NCI-H1694 (cell line): ENCODE measurements around the gene TMBIM6.
"Not testable (repeated sequence)": the region's sequence is repeated elsewhere in the genome, so short reads cannot be mapped to it uniquely, and the experiment has no call there.

Source experiments
- DNase-seq: peaks from one replicate; lab custom pipeline; 2025; lab: John Stamatoyannopoulos, UW

The TMBIM6 gene, protein sequence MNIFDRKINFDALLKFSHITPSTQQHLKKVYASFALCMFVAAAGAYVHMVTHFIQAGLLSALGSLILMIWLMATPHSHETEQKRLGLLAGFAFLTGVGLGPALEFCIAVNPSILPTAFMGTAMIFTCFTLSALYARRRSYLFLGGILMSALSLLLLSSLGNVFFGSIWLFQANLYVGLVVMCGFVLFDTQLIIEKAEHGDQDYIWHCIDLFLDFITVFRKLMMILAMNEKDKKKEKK

DNA sequence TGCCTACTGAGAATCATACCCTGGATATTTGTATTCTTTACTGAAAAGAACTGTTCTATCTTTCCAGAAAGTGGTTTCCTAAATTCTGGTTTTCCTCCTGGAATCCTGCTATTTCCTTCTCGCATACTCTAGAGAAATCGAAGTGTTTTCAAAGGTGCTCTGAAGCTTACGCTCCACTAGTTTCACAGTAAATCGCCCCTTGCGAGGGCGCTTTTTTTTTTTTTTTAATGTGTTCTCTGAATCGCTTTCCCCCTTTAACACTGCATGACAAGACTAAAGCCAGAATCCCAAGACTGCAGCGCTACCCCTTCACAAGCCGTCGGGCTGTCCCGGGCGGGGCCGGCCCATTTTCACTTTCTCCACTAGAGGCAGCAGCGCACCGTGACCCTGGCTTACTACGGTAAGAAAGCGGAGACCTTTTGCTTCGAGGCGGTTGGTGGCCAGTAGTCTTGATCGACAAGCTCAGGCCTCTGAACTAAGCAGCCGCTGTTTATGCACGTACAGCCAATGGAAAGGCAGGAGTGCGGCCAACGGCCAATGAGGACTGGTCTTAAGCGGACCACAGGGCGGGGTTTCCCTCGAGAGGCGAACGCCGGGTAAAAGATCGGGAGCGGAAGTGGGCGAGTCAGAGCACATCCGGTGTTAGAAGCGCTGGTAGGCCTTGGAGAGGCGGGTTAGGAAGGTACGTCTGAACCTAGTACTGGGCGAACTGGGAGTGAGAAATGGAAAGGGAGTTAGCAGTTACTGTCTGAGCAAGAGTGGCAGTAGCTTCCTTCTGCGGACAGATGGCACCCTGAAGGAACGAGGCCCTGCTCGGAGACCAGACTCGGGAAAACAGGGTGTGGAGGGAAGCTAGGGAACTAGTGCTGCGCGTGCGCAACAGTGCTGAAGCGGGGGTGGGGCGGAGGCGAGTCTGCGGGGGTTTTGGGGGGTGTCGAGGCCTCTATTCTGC, at the start of gene TMBIM6:
Gene TMBIM6 (plus strand): TSS at position 628 of the 952 bp plus-strand sequence. CDS start 10,937 bp downstream, outside the sequence.
- peak; percentile 99 for DNase-seq

DNA sequence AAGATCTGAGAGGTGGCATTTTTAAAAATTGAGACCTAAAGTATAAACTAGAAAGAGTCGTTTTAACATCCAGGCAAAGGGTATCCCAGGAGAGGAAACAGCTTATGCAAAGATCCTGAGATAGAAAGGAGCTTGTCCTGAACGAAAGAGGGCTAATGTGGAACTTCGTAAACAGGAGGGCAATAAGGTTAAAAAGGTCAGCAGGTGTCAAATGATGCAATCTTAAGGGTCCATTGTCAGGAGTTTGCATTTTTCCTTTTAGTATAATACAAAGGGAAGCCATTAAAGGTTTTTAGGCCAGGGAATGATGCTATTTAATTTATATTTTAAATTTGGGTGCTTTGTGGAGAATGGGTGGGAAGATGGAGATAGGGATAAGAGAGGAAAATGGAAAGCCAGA, 48.5 kb upstream of the TMBIM6 start:
- DNase-seq = no peak

DNA sequence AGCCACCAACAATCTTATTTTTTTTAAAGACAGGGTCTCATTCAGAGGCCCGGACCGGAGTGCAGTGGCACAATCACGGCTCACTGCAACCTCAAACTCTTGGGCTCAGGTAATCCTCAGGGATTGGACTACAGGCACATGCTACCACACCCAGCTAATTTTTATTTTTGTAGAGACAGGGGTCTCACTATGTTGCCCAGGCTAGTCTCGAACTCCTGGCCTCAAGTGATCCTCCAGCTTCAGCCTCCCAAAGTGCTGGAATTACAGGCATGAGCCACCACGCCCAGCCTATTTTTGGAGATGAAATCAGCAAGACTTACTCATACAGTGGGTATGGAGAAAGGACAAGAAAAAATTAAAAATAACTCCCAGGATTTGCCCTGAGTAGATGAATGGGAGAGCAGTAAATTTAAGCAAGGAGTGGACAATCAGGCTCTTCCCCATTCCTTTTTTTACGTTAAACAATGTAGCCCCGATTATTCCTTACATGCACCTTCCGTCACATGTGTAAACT, 47.4 kb upstream of the TMBIM6 start:
- no peak for DNase-seq

DNA sequence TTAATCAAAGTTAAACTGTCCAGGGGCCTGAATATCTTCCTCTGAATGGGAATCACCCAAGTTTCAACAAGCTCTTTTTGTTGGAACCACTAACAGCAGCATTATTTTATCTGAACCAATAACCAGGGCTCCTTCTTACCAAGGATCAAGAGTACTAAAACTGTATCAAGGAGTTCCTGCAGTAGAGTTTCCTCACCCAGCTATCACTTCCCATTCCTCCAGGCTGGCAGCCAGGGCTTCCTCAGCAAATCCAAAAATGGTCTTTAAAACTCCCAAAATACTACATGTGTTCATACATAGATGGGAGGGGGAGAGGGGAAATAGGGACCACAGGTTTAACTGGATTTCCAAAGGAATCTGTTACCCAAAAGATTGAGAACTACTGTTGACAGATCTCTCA, 44.6 kb upstream of the TMBIM6 start:
- no peak for DNase-seq

DNA sequence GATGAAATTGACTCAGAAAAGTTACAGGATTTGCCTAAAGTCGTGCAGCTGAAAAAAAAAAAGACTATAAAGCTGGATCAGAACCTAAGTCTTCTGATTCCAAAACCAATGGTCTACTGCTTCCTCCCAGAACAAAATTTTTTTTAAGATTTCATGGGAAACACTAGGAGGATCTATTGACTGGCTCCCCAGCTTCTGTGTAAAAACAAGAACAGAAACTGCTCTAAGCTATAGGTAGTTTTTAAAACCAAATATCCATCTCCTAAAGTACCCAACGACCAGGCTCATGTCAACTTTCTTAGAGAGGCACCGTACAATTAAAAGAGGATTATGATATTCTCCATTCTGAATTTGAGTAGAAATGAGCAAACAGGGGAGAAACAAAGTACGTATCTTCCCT, 43.5 kb upstream of the TMBIM6 start:
- DNase-seq = no peak

DNA sequence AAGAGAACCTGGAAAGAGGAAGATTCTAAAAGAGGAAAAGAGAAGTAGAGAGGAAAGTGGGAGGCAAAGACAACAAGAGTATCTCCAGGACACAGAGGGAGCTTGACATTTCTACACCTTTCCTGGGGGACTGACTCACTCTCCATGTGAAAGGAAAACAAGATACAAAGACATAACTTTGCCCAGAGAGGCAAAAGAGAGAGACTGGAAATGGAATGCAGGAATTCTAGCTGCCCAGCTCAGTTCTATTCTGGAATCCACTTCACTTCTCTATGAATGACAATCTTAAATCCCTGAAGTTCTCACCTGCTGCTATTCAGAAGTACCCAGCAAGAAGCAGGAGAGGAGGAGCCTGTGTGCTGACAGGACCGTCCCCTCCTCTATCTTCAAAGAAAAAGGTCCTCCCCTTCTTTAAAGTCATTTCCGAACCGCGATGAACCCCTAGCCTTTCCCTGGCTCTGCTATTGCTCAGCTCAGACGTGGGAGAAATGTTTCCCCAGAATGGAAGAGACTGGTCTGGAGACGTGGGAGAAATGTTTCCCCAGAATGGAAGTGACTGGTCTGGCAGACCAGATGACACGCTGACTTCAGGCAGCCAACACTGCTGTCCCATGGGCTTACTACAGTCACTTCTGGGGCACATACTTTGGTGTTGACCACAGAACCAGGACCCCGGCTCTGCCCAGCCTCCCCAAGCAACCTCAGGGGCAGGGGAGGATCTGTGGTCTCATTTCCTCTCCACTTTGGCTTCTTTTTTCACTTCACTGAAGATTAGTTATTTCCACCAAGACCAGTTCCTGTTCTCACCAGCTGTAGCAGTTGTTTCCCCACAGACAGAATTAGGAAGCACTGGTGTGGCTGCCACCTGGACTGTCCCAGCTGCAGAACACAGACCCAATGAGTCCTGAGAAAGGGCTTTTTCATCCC, 42.5 kb upstream of the TMBIM6 start:
- no peak for DNase-seq

DNA sequence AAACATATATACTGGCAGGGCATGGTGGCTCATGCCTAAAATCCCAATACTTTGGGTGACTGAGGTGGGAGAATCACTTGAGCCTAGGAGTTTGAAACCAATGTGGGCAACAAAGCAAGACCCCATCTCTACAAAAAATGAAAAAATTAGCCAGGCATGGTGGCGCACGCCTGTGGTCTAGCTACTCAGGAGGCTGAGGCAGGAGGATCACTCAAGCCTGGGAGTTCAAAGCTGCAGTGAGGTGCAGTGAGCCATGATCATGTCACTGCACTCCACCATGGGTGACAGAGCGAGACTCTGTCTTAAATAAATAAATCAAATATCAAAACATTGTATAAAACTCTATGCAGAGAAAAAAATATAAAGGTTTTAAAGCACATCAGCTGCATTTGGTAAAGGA, 39.3 kb upstream of the TMBIM6 start:
- DNase-seq = no peak

DNA sequence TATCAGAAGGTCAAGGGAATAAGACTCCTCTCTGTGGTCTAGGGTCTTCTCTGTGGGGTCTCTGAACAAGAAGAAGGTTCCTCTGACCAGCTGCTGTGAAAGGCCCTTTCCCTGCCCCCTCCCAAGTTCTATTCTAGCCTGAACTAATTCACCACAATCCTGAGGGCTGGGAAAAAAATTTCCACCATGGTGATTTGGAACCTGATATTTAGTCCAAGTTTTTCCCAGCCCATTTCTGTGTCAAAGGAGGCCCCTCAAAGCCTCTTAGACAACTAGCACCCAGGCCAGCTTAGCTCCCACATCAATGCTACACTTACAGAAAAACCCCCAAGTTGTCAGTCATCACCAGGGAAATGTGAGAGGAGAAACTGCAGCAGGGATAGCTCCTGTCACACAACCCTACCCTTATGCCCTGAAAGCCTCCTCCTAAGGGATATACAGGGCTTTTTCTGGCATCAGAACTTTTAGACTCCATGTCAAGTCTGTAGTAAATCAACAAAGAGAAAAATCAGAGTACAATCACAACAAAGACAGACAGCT, 38.6 kb upstream of the TMBIM6 start:
- DNase-seq = no peak

DNA sequence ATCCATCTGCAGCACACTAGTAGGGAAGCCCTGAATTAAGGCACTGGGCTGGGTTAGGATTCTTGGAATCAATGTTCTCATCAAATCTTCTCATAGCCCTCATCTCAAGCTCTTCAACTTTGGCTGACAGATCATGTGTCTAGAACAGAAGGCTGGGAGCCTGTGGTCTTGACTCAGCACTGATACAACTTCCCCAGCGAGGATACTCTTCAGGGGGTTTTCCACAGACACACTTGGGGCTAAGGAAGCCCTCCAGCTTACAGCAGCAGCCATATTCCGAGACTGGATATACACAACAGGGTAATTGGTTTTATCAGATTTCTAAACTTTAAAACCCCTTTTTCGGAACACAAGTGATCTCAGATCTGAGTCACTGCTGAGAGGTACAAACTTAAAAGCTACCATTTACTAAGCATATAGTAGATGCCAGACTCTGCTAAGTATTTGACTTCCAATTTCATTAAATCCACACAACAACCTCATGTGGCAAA, 37.7 kb upstream of the TMBIM6 start:
- no peak for DNase-seq

DNA sequence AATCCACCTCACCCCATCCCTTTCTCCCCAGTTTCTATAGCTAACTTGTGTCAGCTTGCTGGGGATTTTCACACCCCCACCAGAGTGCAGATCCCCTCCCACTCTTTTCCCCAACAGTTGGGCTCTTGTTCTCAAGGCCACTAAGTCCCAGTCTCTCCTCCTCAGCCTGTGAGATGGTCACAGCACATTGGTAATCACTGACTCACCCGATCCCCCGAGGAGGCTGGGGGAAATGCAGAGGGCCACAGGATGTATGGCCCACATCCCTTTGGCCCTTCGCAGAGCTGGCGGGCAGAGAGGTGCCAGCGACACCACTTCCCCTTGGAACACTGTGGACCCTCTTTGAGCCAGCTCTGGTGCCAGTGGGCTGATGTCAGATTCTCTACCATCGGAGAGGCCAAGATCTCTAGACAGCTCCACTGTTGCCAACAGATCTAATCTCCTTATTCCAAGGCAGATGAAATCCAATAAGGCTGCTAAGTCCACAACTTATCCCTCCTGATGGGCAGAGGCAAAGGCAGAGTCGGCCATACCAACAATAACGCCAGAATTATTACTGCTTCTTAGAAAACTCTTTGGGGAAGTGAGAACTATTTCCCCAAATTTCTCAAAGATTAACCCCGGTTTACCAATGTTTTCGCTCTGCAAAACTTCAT, 35.8 kb upstream of the TMBIM6 start:
- no peak for DNase-seq

DNA sequence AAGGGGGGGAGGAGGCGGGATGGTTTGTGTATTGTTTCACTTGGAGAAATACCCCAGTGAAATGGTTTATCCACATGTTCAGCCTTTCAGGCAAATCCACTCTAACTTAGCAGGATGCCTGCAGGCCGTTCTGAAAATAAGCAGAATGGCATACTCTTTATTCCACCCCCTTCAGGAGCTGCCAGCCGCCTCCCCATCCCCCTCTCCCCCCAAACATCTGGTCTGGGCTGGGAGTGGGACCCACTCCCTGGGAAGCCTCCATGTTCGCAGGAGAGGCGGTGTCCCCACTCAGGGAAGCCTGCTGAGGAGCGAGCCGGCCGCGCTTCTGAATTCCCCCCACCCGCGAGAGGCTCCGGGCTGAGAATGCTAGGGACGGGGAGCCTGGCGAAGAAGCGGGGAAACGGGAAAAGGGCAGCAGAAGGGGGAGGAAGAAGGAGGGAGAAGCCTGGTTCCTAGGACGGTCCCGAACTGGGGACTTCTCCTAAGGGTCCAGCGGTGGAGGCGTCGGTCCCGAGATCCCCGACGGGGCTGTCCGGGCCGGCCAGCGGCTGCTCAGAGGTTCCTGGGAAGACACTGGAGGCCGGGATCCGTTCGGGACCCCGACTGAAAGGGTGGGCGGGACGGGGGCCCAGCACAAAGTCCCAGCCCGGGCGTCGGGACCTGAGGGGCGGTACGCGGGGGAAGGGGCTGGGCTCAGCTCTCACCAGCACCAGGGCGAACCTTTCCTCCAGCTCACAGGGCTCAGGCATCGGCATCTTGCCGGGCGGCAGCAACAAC, 34.8 kb upstream of the TMBIM6 start:
- DNase-seq = peak; percentile 8

DNA sequence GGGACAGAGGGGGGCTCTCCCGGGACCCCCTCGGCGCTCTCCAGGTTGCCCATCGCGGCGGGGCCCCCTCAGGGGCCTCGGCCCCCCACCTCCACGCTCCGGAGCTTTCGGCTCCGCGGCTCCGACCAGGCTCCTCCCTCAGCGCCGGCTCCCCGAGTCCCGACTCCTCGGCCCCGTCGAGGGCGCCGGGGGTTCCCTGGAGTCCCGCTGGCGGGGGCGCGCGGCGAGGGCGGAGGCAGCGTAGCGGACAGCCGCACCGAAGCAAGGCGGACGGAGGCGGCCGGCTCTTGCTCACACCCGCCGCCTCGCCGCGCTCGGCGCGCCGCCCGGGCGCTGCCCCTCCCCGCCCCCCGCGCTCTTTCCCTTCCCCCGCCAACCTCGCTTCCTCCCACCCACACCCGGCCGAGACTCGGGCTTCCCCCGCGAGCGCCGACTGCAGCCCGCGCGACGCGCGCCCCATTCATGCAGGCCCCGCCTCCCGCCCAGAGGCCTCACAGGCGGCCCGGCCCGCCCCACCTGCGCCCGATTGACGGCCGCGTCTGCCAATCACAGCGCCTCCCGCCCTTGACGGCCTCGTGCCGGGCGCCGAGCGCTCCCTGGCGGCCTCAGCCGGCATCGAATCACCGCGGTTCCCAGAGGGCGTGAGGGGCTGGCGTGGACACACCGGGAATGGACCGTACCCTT, 34.1 kb upstream of the TMBIM6 start, which contains the start of gene FMNL3:
Gene FMNL3 (minus strand): TSS at position 278 of the 684 bp plus-strand sequence. CDS start 225 bp downstream, at position 53.
- peak; percentile 57 for DNase-seq

DNA sequence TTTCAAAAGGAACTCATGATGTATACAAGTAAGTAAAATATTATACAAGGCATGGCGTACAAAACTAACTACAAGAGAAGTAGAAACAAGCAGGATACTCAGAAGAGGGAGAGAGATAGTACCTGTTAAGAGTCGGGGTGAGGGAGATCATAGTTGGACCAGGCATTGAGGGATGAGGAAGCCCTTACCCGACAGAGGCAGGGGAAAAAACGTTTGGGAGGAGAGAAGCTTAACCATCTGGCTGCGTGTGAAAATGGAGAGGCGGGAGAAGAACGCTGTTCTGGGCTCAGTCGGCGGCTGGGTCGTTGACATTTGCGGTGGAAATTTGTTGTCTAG, 33.6 kb upstream of the TMBIM6 start:
- no peak for DNase-seq

DNA sequence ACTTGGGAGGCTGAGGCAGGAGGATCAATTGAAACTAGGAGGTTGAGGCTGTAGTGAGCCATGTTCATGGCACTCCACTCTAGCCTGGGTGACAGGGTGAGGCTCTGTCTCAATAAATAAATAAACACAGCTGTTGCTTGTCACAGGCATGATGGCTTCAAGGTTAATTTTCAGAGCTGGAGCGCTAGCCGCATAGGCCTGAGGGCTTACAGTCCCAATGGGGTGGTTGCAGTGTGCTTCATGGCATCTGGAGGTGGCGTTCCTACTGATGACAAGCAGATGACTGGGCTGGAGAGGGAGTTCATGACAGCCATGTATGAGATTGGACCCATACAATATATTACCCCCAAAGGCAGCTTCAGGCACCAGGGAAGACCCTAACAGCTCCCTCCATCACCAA, 32.5 kb upstream of the TMBIM6 start:
- no peak for DNase-seq

DNA sequence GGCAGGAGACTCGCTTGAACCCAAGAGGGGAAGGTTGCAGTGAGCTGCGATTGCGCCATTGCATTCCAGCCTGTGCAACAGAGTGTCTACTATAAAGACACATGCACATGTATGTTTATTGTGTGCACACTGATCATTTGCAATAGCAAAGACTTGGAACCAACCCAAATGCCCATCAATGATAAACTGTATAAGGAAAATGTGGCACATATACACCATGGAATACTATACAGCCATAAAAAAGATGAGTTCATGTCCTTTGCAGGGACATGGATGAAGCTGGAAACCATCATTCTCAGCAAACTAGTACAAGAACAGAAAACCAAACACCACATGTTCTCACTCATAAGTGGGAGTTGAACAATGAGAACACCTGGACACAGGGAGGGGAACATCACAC, 27.4 kb upstream of the TMBIM6 start:
- not testable (repeated sequence) for DNase-seq

DNA sequence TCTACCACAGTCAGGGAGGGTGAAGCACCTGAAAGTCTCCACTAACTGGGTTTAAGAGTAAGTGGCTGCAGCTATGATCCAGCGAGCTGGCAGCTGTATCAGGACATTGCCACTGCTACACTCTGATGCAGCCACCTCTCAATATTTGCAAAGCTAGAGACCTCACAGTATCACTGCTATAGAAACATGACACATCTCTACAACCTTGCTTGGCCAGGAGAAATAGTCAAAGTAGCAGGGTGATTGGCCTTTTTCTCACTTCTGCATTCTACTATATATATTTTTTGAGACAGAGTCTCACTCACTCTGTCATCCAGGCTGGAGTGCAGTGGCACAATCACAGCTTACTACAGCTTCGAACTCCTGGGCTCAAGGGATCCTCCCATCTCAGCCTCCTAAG, 24.8 kb upstream of the TMBIM6 start:
- DNase-seq = no peak

DNA sequence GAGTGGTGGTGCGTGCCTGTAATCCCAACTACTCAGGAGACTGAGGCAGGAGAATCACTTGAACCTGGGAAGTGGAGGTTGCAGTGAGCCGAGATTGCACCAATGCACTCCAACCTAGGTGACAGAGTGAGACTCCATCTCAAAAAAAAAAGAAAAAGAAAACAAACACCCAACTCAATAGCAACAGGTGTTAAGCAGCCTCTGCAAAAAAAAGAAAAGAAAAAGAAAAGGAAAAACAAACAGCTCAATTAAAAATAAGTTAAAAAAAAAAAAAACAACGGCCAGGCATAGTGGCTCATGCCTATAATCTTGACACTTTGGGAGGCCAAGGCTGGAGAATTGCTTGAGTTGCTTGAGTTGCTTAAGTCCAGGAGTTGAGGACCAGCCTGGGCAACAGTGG, 23.6 kb upstream of the TMBIM6 start:
- not testable (repeated sequence) for DNase-seq

DNA sequence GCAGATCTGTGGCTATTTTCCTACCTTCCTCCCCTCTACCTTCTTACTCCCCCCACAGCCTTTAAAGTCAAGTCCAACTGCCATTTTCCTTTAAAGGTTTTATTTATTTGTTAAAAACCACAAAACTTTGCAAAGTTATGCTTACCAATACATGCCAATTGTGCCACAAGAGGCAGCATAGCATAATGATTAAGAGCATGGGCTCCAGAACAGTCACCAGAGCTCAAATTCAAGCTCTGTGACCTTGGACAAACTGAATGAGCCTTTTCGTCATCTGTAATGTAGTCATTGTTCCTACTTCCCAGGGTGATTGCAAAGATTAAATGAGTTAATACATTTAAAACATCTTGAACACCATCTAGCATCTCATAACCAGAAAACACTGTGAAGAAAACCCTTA, 21.1 kb upstream of the TMBIM6 start:
- DNase-seq = no peak

DNA sequence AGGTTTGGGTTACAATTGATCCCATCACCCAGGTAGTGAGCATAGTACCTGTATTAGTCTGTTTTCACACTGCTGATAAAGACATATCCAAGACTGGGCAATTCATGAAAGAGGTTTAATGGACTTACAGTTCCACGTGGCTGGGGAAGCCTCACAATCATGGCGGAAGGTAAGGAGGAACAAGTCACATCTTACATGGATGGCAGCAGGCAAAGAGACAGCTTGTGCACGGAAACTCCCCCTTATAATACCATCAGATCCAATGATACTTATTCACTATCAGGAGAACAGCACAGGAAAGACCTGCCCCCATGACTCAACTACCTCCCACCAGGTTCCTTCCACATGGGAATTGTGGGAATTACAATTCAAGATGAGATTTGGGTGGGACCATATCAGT, 20.0 kb upstream of the TMBIM6 start:
- not testable (repeated sequence) for DNase-seq

DNA sequence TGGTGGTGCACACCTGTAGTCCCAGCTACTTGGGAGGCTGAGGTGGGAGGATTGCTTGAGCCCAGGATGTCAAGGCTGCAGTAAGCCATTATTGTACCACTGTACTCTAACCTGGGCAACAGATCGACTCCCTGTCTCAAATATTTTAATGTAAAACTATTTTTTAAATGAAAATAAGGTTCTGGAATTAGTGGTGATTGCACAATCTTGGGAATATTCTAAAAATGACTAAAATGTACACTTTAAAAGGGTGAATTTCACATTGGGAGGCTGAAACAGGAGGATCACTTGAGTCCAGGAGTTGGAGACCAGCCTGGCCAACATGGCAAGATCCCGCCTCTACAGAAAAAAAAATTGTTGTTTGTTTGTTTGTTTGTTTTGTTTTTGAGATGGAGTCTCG, 12.9 kb upstream of the TMBIM6 start:
- DNase-seq = no peak
